Dendritic cell treated with granulocyte-macrophage colony-stimulating factor and Interleukin-4, amounts not matched to agents 40 ng/mL and 50 ng/mL, for 4 days (primary cell): ENCODE data around the gene USH1C.

Source experiments
- H3K27ac Mint-ChIP-seq: one replicate; pipeline ENCODE4 v1.8.0; 2022; ENCODE audit warnings: mild to moderate bottlenecking, mixed read lengths
- H3K27me3 Mint-ChIP-seq: one replicate; pipeline ENCODE4 v1.8.0; 2022; ENCODE audit warnings: mild to moderate bottlenecking, mixed read lengths
- H3K36me3 Mint-ChIP-seq: one replicate; pipeline ENCODE4 v1.8.0; 2022; ENCODE audit warnings: low read depth, mixed read lengths
- H3K4me1 Mint-ChIP-seq: one replicate; pipeline ENCODE4 v1.8.0; 2022; ENCODE audit warnings: low read depth, mixed read lengths
- H3K4me3 Mint-ChIP-seq: one replicate; pipeline ENCODE4 v1.8.0; 2022; ENCODE audit warnings: mild to moderate bottlenecking, moderate library complexity, mixed read lengths
- H3K9me3 Mint-ChIP-seq: one replicate; pipeline ENCODE4 v1.8.0; 2022; ENCODE audit warnings: mixed read lengths
- intact Hi-C: fragments of 100-400 bp; cut with micrococcal nuclease; formaldehyde crosslinking; loops from one replicate; pipeline ENCODE4 v1.15.0; 2022

USH1C gene

GRCh38 chr11:17506314-17506713 lies 37.9 kb downstream of the USH1C start:
- peaks cover 8% of the 10 kb centered on the region for H3K27me3 Mint-ChIP-seq
- H3K36me3 Mint-ChIP-seq = no peaks in the 10 kb centered on the region
- no peaks in the 10 kb centered on the region for H3K9me3 Mint-ChIP-seq
- H3K4me3 Mint-ChIP-seq = no peak overlapping the region
- H3K27ac Mint-ChIP-seq = no peak overlapping the region
- intact Hi-C loops = no loop called here
- H3K4me1 Mint-ChIP-seq = no peaks in the 10 kb centered on the region

DNA sequence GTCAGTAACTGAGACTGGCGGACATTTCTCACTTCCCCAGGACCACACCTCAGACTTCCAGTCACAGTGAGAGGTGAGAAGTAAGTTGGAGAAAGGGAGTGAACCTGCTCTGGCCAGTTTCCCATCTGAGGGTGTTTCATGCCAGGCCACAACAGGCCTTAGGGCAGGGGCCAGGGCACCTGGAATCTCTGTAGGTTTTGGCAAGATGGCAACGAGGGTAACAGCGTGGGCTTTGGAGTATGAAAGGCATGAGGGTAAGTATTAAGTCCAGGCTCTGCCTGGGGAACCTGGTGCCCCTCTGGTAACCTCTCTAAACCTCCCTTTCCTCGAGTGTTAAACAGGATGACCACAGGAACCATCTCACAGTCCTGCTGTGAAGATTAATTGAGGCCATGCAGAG lies 39.1 kb downstream of the USH1C start:
- Mint-ChIP-seq H3K4me1 (no peaks in the 10 kb centered on the region), H3K27ac (no peak overlapping the region), H3K27me3 (peaks cover 5% of the 10 kb centered on the region), H3K4me3 (no peak overlapping the region), H3K36me3 (no peaks in the 10 kb centered on the region), H3K9me3 (no peaks in the 10 kb centered on the region)
- intact Hi-C loops = no loop called here

DNA sequence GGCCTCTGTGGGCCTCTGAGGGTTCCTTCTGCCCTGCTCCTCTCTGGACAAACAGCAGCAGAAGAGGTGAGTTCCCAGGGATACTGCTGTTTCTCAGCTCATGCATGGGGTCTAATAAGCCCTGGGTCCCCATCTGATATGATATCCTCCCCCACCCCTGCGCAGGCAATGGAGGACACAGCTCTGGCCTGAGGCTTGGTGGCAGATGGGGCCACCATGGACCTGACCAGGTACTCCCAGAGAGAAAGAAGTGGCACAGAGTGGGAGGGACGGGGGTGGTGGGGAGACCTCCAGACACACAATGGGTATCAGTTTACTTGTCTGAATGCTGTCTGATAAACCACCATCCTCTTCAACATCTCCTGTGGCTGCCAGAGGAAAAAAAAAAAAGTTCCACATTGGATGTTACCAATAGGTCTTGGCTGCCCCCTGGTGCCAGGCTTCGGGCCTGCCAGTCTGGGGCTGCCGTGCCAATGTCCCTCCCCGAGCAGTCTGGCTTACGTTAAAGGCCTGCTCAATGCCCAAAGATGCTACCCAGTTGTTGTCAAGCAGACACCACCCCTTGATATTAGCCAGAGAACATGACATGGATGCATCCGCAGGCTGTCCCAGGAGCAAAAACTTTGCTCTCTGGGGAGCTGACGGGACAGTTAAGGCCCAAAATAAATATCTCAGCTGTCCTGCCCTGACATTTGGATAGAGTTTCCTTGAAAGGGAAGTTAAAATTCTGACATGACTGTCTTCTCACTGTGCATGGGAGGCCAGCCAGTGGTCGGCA lies 39.7 kb downstream of the USH1C start:
- no peaks in the 10 kb centered on the region for H3K36me3 Mint-ChIP-seq
- no peak overlapping the region for H3K27ac Mint-ChIP-seq
- H3K4me1 Mint-ChIP-seq = no peaks in the 10 kb centered on the region
- peaks cover 5% of the 10 kb centered on the region for H3K27me3 Mint-ChIP-seq
- intact Hi-C loops = loop anchor here (1.0 kb wide), 2 partner anchors 120 to 274 kb away; no protein-coding TSS in a partner anchor
- no peaks in the 10 kb centered on the region for H3K9me3 Mint-ChIP-seq
- H3K4me3 Mint-ChIP-seq = no peak overlapping the region

DNA sequence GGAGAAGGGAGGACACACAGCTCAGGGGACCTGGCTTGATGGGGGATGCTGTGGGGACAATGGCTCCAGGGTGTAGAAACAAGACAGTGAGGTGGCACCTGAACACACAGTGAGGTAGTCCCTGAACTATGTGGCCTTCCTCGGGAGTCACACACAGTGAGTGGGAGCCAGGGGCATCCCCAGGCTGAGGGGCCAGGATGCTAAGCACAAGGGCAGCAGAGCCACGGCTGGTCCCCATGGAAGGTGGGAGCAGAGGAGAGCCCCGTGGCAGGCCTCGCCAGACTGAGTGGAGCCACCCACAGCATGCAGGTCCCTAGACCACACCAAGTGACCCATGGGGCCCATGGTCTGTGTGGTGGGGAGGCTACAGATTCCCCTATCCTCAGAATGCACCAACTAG lies 41.6 kb downstream of the USH1C start:
- Mint-ChIP-seq H3K27ac (no peak overlapping the region), H3K36me3 (no peaks in the 10 kb centered on the region), H3K4me1 (no peaks in the 10 kb centered on the region), H3K9me3 (no peaks in the 10 kb centered on the region), H3K4me3 (no peak overlapping the region), H3K27me3 (peaks cover 2% of the 10 kb centered on the region)
- intact Hi-C loops = no loop called here

DNA sequence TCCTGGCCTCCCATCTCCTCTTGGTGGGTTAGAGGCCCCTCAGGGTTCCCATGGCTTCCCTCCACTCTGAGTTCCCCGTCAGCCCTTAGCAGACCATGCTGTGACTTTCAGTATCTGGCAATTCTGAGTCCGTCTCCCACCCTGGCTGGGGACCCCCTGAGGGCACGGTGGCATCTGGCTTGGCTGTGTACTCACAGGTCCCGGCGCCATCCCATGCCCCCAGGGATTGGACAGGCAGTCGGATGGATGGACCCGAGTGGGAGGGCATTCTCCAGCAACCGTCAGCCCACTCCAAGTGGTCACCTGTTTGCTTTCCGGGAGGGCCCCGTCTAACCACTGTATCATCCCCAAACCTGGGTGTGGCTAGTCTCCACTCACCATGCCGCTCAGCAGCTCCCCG lies 43.5 kb downstream of the USH1C start:
- H3K4me3 Mint-ChIP-seq = no peak overlapping the region
- no peaks in the 10 kb centered on the region for H3K27me3 Mint-ChIP-seq
- H3K27ac Mint-ChIP-seq = no peak overlapping the region
- intact Hi-C loops = no loop called here
- no peaks in the 10 kb centered on the region for H3K9me3 Mint-ChIP-seq
- no peaks in the 10 kb centered on the region for H3K4me1 Mint-ChIP-seq
- H3K36me3 Mint-ChIP-seq = no peaks in the 10 kb centered on the region

- no peaks in the 10 kb centered on the region for H3K27me3 Mint-ChIP-seq
- intact Hi-C loops = no loop called here
- H3K4me3 Mint-ChIP-seq = no peak overlapping the region
- H3K36me3 Mint-ChIP-seq = no peaks in the 10 kb centered on the region
- no peaks in the 10 kb centered on the region for H3K4me1 Mint-ChIP-seq
- no peak overlapping the region for H3K27ac Mint-ChIP-seq
- no peaks in the 10 kb centered on the region for H3K9me3 Mint-ChIP-seq
Measured at GRCh38 chr11:17498475-17498874, 45.7 kb downstream of the USH1C start.

DNA sequence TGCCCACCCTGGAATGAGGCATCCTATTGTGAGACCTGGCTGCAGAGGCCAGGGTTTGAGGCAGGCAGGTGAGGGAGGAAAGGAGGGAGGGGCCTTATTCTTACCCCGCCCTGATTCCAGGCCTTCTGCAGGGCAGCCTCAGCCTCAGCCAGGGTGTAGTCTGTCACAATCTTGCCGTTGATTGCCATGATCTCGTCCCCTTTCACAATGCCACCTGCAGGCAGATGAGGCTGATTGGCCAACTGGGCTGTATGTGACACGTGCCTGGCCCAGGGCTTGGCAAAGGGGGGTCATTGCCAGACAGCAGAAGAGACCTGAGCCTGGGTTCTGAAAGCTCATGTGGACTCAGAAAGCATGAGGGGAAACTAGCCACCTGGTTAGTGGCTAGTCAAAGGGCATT lies 46.2 kb downstream of the USH1C start:
- Mint-ChIP-seq H3K27ac (no peak overlapping the region), H3K9me3 (no peaks in the 10 kb centered on the region), H3K4me3 (no peak overlapping the region), H3K36me3 (no peaks in the 10 kb centered on the region), H3K27me3 (no peaks in the 10 kb centered on the region), H3K4me1 (no peaks in the 10 kb centered on the region)
- intact Hi-C loops = no loop called here

- H3K9me3 Mint-ChIP-seq = no peaks in the 10 kb centered on the region
- H3K27me3 Mint-ChIP-seq = no peaks in the 10 kb centered on the region
- H3K4me3 Mint-ChIP-seq = no peak overlapping the region
- intact Hi-C loops = no loop called here
- H3K36me3 Mint-ChIP-seq = no peaks in the 10 kb centered on the region
- no peak overlapping the region for H3K27ac Mint-ChIP-seq
- no peaks in the 10 kb centered on the region for H3K4me1 Mint-ChIP-seq
Measured at GRCh38 chr11:17496406-17496805, 47.8 kb downstream of the USH1C start.

GRCh38 chr11:17494019-17494418 lies 50.2 kb downstream of the USH1C start:
- Mint-ChIP-seq H3K27me3 (no peaks in the 10 kb centered on the region), H3K27ac (no peak overlapping the region), H3K9me3 (no peaks in the 10 kb centered on the region), H3K4me3 (no peak overlapping the region), H3K36me3 (no peaks in the 10 kb centered on the region), H3K4me1 (no peaks in the 10 kb centered on the region)
- intact Hi-C loops = no loop called here

GRCh38 chr11:17490938-17491337 lies 53.3 kb downstream of the USH1C start:
- Mint-ChIP-seq H3K9me3 (no peaks in the 10 kb centered on the region), H3K4me3 (no peak overlapping the region), H3K36me3 (no peaks in the 10 kb centered on the region), H3K27me3 (peaks cover 2% of the 10 kb centered on the region), H3K27ac (no peak overlapping the region), H3K4me1 (no peaks in the 10 kb centered on the region)
- intact Hi-C loops = no loop called here

GRCh38 chr11:17490232-17490631 lies 54.0 kb downstream of the USH1C start:
- H3K4me3 Mint-ChIP-seq = no peak overlapping the region
- no peak overlapping the region for H3K27ac Mint-ChIP-seq
- no peaks in the 10 kb centered on the region for H3K36me3 Mint-ChIP-seq
- no peaks in the 10 kb centered on the region for H3K4me1 Mint-ChIP-seq
- intact Hi-C loops = no loop called here
- peaks cover 2% of the 10 kb centered on the region for H3K27me3 Mint-ChIP-seq
- H3K9me3 Mint-ChIP-seq = no peaks in the 10 kb centered on the region

- H3K4me1 Mint-ChIP-seq = no peaks in the 10 kb centered on the region
- no peak overlapping the region for H3K27ac Mint-ChIP-seq
- H3K4me3 Mint-ChIP-seq = no peak overlapping the region
- peaks cover 2% of the 10 kb centered on the region for H3K27me3 Mint-ChIP-seq
- intact Hi-C loops = no loop called here
- H3K9me3 Mint-ChIP-seq = no peaks in the 10 kb centered on the region
- no peaks in the 10 kb centered on the region for H3K36me3 Mint-ChIP-seq
Measured at GRCh38 chr11:17489751-17490150, 54.5 kb downstream of the USH1C start.

DNA sequence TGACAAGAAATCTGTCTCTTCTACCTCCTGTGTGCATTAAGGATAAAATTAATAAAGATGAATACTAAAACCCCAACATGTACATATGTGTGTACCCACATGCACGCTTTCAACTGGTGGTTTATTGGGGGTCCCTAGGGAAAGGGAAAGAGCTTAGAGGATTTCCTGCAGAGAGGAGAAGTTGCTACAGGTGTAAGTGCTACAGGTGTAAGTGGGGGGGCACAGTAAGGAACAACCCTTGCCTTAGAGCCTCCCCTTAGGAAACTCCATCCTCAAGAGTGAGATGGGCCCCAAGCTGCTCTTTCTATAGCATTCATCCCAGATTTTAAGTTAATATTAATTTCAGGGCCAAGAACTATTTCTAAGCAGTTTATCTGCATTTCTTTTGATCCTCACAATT lies 55.7 kb downstream of the USH1C start:
- no peak overlapping the region for H3K4me3 Mint-ChIP-seq
- H3K27ac Mint-ChIP-seq = no peak overlapping the region
- H3K4me1 Mint-ChIP-seq = no peaks in the 10 kb centered on the region
- H3K9me3 Mint-ChIP-seq = no peaks in the 10 kb centered on the region
- peaks cover 2% of the 10 kb centered on the region for H3K27me3 Mint-ChIP-seq
- H3K36me3 Mint-ChIP-seq = no peaks in the 10 kb centered on the region
- intact Hi-C loops = no loop called here

DNA sequence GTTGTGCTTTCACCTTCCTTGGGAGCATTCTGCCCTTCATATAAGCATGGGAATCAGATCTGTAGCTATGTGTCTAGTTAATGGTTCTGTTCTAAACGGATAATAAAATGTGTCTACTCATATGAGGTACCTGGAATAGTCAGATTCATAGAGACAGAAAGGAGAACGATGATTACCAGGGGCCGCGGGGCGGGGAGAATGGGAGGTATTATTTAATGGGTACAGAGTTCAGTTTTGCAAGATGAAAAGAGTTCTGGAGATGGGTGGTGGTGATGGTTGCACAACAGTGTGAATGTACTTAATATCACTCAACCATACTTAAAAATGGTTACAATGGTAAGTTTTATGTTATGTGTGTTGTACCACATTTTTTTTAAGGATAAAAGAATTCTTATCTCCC lies 57.6 kb downstream of the USH1C start:
- intact Hi-C loops = no loop called here
- Mint-ChIP-seq H3K4me3 (no peak overlapping the region), H3K4me1 (no peaks in the 10 kb centered on the region), H3K36me3 (no peaks in the 10 kb centered on the region), H3K9me3 (no peaks in the 10 kb centered on the region), H3K27ac (no peak overlapping the region), H3K27me3 (peaks cover 2% of the 10 kb centered on the region)

DNA sequence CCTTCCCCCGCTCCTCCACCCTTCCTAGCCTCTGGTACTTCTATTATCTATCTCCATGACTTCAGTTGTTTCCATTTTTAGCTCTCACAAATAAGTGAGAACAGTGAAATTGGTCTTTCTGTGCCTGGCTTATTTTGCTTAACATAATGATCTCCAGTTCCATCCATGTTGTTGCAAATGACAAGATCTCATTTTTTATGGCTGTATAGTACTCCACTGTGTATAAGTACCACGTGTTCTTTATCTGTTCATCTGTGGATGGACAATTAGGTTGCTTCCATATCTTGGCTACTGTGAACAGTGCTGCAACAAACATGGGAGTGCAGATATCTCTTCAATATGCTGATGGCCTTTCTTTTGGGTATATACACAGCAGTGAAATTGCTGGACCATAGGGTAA lies 60.7 kb downstream of the USH1C start:
- Mint-ChIP-seq H3K27ac (no peak overlapping the region), H3K36me3 (no peaks in the 10 kb centered on the region), H3K4me1 (no peaks in the 10 kb centered on the region), H3K9me3 (no peaks in the 10 kb centered on the region), H3K27me3 (peaks cover 15% of the 10 kb centered on the region), H3K4me3 (no peak overlapping the region)
- intact Hi-C loops = no loop called here
